Smooth muscle cell of the brain vasculature (primary cell): Measurements from ENCODE around the gene DNAAF8.

Experiments used
- DNase-seq: peaks from one replicate; pipeline ENCODE4 v3.0.0-alpha.2; 2012; ENCODE audit warnings: low read depth, low spot score

Gene DNAAF8

DNA sequence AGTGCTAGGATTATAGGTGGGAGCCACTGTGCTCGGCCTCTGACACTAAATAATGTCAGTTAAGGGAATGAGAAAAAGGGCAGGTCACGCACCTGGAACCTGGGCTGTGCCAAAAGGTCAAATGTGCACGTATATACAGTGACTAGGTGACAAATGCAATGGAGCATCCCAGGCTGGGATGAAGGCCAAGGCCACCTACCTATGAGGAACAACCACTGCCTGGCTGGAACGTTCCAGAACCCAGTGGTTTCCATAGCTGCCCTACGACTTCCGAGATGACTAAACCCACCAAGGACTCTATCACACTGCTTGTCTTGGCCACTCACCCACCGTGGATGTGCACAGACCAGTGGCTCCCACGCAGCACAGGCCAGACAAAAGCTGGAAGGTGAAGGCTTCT lies 16.6 kb downstream of the DNAAF8 start:
- no peak for DNase-seq

DNA sequence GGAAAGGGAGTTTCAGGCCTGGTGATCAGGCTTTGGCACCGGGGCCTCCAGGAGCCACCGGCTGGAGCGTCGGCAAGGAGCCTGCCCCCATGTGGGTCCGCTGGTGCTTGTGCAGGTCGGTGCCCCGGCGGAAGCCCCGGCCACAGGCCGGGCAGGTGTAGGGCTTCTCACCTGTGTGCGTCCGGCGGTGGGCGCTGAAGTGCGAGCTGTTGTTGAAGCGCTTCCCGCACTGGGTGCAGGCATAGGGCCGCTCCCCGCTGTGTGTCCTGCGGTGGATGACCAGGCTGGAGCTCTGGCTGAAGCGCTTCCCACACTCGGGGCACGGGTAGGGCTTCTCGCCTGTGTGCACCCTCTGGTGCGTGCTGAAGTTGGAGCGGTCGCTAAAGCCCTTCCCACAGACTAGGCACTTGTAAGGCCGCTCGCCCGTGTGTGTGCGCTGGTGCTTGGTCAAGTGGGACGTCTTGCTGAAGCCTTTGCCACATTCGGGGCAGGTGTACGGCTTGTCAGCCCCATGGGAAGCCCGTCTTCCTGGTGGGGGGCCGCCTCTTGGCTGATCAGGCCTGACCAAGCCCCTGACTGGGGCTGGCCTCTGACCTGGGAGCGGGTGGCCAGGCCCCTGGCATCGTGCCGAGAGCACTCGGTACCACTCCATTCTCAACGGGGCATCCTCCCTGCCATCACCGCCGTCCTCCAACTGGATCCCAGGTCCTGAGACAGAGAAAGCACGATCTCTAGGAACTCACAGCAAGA lies 18.2 kb downstream of the DNAAF8 start:
- no peak for DNase-seq

DNA sequence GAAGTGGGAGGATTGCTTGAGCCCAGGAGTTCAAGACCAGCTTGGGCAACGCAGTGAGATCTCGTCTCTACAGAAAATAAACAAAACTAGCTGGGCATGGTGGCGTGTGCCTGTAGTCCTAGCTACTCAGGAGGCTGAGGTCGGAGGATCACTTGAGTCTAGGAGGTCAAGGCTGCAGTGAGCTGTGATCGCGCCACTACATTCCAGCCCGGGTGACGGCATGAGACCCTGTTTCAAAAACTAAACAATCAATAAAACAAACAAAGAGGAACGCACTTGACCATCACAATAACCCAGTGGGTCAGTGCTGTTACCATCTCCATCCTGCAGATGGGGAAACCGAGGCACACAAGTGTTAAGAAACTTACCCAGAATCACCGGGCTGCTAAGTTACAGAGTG lies 18.9 kb downstream of the DNAAF8 start:
- DNase-seq, result no peak

DNA sequence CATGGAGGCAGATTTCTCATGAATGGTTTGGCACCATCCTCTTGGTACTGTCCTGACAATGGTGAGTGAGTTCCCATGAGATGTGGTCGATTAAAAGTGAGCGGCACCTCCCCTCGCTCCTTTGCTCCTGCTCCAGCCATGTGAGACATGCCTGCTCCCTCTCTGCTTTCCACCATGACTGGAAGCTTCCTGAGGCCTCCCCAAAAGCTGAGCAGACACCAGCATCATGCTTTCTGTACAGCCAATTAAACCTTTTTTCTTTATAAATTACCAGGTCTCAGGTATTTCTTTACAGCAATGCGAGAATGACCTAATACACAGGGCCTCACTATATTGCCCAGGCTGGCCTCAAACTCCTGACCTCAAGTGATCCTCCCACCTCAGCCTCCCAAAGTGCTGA lies 20.5 kb downstream of the DNAAF8 start:
- no peak for DNase-seq

DNA sequence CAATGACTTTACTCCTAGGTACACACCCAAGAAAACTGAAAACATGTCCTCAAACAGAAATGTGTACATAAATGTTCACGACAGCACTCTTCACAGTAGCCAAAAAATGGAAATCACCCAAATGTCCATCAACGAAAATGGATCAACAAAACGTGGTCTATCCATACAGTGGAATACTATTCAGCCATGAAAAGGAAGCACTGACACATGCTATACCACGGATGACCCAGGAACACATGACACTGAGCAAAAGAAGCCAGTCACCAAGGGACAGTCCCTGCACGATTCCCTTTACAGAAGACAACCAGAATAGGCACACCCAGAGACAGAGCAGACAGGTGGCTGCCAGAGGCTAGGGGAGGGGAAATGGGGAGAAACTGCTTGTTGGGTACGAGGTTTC lies 21.4 kb downstream of the DNAAF8 start:
- no peak for DNase-seq

DNA sequence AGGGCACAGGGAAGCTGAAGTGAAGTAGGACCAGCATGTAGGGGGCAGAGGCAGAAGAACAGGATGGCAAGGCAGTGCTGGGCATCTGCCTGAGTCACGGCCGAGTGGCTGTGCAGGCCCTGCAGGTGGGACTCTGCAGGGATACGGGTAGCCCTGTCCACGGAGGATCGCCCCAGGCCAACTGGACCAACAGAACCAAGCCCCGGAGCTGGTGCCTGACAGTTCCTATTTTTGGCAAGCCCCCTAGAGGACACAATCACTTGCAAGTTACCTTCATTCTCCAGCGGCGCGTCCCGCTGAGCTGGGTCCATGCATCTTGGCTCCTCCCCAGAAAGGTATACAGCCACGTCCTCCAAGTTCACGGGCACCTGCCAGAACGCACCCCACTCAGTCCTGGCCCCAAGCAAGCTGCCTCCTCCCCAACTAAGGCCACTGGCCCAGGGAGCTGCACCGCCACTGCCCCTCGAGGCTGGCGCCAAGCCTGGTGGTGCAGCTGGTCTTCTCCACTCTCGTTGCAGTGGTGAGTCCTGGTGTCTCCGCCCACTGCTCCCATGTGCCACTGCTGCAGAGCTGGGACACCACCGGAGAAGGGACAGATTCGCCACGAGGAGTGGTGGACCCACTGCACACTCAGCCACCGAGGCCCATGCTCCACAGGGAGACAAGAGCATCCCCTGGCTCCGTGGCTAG lies 26.0 kb downstream of the DNAAF8 start:
- DNase-seq, result no peak

DNA sequence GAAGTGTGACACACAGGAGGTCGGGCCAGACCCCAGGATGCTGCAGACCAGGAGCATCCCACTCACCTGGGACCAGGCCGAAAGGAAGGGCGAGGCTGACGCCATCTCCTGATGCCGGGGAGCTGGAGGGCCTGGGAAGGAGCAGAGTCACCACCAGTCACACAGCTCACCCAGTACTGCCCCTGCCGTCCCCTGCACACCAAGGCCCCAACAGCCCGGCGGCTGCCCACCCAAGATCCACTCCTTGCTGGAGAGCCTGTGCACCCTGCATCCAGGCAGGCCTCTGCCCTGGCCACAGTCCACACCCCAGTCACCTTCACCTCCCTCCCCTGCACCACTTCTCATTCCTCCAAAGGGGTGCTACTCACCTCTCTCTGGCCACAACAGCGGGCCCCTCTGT lies 27.9 kb downstream of the DNAAF8 start:
- no peak for DNase-seq

DNA sequence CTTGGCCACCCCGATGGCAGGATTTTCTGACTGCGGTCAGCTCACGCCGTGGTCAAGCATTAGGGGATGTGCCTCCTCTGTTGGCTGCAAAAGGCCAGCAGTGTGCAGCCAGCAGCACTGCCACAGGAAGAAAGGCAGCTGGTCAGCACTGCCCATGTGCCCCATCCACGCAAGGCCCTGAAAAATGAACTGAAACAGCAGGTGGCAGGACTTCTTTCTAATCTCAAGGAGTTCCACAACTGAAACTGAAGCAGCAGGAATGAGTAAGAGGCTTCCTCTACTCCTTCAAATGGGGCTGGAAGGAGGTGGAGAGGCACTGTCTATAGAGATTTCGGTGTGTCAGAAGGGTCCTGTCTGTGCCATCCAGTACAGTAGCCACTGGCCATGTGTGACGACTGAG lies 29.5 kb downstream of the DNAAF8 start:
- DNase-seq, result no peak

DNA sequence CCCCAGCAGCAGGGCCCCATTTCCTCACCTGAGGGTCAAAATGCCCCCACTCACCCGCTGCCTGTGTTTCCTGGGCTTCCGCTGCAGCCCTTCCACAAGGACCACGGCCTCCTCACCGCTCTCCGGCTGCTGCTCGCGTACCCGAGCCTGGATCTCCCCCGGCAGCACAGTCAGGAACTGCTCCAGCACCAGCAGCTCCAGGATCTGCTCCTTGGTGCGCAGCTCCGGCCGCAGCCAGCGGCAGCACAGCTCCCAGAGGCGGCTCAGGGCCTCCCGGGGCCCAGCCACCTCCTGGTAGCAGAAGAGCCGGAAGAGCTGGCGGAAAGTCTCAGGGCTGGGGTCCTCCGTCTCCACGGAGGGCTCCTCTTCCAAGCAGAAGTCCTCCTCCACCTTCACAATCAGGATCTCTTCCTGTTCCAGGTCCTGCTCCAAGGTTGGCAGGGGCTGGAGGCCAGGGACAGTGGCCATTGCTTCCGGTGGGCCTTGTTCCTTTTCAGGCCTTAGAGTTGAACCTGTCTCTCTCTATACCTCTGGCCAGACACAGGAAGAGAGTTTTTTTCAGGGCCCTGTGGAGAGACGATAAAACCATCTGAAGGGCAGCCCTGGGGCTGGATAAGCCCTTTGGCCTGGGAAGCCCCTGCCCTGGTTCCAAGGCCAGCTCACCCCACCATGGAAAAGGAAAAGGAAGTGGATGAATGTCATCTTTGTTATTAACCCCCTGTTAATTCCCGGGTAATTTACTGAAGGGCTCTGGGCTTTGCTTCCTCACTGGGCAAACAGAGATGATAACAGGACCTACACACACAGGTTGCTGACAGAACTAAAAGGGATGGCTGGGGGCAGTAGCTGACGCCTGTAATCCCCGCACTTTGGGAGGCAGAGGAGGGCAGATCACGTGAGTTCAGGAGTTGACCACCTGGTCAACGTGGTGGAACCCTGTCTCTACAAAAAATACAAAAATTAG lies 31.5 kb downstream of the DNAAF8 start:
- no peak for DNase-seq

DNA sequence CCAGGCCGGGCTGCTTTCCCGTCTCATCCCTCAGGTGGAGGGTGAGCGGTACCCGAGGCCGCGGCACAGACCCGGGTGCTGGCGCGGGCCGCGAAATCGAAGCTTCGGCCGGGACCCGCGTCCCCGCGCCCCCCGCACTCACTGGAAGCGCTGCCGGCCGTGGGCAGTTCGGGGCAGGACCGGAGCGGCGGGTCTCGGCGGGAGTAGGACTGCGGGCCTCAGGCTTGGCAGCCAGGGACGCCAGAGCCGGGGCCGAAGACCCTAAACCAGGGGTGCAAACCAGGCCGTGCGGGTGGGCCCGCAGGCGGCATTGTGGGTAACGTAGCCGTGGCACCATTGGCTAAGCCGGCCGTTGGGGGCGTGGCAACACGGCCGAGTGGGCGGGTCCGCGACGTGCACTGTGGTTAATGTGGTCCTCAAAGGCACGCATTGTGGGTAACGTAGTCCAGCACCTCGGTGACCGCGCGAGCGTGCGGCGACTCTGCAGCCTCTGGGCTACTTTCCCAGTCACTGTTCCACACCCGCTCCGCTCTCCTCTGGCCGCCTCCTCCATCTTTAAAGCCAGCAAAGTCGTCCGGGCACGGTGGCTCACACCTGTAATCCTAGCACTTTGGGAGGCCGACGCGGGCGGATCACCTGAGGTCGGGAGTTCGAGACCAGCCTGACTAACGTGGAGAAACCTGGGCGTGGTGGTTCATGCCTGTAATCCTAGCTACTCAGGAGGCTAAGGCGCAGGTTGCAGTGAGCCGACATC lies 32.7 kb downstream of the DNAAF8 start, which contains the start of gene ZNF500:
ZNF500 (minus strand) TSS at position 288 of the 754 bp plus-strand sequence. CDS start 1,184 bp downstream, outside the sequence.
- DNase-seq, result peak; percentile 85

DNA sequence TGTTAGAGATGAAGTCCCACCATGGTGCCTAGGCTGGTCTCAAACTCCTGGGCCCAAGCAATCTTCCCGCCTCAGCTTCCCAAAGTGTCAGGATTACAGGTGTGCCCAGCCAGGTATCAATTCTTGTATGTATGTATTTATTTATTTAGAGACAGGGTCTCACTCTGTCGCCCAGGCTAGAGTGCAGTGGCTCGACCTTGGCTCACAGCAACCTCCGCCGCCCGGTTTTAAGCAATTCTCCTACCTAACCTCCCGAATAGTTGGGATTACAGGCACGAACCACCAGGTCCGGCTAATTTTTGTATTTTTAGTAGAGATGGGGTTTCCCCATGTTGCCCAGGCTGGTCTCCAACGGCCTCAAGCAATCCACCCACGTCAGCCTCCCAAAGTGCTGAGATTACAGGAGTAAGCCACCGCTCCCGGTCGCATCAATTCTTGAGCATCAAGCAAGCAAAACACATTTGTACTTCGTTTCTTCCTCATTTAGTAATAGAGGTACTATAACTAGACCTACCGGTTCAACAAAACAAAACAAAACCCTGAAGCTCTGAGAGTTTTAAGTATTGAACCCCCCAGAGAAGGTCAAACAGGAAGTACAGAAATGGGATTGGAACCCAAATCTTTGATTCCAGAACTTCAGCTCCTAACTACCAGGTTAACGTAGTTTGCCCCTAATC lies 33.7 kb downstream of the DNAAF8 start:
- no peak for DNase-seq

DNA sequence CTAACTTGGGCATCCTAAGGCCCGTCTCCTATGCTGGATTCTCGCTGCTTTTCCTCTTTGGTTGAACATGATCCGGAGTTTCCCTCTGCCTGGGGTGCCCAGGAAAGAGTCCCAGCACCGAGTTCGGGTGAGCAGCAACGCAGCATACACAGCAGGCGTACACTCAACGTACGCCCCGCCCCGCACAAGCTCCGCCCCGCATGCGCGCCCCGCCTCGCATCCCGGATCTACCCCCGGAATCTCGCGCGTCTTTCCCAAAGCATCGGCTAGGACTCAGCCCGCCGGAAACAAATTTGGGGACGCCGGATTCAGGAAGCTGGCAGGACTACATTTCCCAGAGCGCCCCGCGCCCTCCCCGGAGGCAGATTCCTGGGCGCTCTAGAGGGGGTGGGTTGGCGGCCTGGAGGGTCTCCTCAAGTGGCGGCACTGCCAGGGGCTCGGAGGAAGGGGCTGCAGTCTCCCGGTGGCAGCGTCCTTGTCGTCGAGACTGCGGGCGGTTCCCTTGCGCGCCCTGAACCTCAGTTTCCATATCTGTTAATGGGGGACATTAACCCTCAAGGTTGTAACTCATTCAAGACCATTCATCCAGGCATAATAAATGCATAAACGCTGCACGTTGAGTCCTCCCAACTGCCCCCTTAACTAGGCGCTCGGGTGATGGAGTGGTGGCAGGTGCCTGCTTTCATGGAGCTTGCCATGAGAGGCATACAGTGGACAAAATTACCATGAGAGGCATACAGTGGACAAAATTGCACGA lies 34.4 kb downstream of the DNAAF8 start:
- DNase-seq, result peak; percentile 89

DNA sequence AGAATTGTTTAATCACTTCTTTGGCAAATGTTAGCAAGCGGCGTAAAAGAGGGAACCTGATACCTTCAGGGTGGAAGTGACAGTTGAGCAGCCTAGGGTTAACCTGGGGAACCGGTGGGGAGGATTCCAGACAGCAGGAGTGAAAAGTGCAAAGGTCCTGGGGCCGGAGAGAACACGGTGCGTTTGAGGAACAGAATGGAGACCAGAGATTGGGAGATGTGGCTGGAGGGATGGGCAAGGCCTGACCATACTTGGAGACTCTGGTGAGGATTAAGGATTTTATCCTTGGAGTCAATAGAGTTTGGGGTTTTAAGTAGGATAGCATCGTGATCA lies 34.9 kb downstream of the DNAAF8 start:
- DNase-seq, result no peak

DNA sequence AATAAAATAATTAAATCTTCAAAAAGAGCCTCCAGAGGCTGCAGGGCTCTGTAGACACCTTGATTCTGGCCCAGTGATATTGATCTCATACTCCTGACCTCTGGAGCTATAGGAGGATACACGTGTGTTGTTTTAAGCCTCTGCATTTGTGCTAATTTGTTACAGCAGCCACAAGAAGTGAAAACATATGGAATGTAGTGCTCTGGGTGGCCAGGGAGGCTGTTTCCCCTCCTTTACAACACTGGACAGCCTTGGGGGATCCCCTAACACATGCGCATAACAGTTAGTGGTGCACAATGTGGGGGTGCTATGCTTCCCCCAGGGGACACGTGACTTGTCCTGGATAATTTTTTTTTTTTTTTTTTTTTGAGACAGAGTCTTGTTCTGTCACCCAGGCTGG lies 37.3 kb downstream of the DNAAF8 start:
- DNase-seq, result no peak

DNA sequence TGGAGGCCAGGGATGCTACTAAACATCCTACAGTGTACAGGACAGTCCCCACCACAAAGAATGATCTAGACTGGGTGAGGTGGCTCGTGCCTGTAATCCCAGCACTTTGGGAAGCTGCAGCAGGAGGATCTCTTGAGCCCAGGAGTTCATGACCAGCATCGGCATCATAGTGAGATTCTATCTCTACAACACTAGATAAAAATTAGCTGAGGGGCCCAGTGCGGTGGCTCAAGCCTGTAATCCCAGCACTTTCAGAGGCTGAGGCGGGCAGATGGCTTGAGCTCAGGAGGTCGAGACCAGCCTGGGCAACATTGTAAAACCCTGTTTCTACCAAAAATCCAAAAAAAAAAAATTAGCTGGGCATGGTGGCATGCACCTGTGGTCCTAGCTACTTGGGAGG lies 38.0 kb downstream of the DNAAF8 start:
- no peak for DNase-seq

DNA sequence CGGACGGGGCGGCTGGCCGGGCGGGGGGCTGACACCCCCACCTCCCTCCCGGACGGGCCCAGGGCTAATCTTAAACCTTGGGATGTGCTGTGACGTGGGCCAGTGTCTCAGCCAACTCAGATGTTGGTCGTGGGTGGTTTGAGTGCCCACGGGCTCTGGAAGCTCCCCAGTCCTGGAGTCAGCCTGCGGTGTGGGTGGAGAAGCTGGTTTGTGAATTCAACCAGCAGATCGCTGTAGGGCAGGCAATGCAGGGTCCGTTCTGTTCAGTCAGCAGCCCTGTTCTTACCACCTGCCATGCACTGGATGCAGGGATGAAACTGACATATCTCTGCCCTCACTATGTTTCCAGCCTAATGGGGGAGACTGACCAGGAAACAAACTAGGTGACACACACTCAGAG lies 40.7 kb downstream of the DNAAF8 start:
- DNase-seq, result no peak

DNA sequence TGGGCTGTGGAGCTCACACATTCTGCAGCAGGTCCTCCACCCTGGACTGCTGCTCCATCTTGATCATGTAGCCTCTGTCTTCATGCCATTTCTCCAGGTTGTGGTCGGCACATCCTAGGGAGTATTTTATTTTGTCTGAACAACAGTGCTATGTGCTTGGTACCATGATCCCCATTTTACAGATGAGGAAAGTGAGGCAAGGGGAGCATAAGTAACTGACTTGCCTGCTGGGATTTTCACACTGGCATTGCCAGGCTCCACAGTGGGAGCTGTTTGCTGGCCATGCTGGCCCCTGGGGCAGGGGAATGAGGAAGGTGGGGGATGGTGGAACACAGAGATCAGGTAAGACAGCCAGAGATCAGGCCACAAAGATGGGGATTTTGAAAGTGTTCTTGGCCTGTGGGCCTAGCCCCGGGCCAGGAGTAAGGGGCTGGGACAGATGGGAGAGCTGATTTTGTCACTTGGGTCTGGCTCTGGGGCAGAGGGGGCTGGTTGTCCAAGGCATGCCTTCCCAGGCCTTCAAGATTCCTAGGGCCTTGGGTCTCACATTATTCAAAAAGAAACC lies 41.9 kb downstream of the DNAAF8 start:
- DNase-seq, result no peak

DNA sequence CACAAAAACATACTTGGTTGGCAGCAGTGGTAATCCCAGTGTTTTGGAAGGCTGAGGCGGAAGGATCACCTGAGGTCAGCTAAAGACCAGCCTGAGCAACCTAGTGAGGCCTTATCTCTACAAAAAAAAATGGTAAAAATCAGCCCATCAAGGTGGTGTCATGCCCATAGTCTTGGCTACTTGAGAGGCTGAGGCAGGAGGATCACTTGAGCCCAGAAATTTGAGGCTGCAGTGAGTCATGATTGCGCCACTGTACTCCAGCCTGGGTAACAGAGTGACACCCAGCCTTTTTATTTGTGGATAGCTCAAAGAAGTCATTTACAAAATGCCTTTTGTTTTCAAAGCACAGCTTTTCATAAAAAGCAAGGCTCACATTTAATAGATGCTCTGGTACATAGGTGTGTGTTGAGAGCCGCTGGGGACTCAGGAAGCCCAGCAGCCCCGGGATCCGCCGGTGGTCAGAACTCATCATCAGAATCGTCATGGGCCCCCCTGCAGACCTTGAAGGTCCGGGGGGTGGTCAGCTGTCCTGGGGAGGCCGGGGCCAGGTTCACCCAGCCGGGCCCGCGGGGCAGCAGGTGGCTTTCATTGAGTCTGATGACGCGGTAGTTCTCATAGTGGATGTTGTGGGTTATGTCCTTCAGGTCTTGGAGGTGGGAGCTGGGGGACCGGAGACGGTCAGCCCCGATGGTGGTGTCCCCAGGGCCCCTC lies 43.2 kb downstream of the DNAAF8 start:
- no peak for DNase-seq

DNA sequence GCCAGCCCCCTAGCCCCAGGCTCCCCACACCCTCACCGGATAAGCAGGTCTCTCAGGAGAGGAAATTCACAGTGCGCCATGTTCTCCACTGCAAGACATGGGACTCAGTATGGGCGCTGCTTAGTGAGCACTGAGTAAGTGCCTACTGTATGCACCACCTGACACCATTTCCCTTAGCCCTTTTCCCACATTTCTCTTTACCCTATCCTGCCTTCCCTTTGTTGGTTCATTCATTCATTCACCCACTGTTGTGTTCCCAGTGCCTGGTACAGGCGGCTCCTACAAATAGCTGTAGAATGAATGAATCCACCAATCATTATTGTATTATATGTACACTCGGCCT lies 43.7 kb downstream of the DNAAF8 start:
- no peak for DNase-seq
